SK-N-SH treated with all-trans-retinoic acid at 6 μM for 48 hours (cell line): ENCODE data around the gene ANKRD11.

Experiments
- ARNTL ChIP-seq: fragments of 450-650 bp; formaldehyde crosslinking; IDR thresholded peaks from 2 replicates; pipeline ENCODE4 v1.5.0; 2020; ENCODE audit warnings: low read depth, mild to moderate bottlenecking, moderate library complexity, borderline replicate concordance
- ESRRG ChIP-seq: fragments of 250-450 bp; sonication (Bioruptor Pico); IDR thresholded peaks from 2 replicates; pipeline ENCODE4 v1.6.1; 2021; ENCODE audit warnings: mild to moderate bottlenecking
- TOX ChIP-seq: fragments of 250-450 bp; sonication (Bioruptor Pico); IDR thresholded peaks from 2 replicates; pipeline ENCODE4 v1.8.0; 2021; ENCODE audit warnings: mild to moderate bottlenecking, moderate library complexity, borderline replicate concordance
- ZC3H10 ChIP-seq: fragments of 250-450 bp; sonication (Bioruptor Pico); IDR thresholded peaks from 2 replicates; pipeline ENCODE4 v1.5.1; 2021; ENCODE audit warnings: mild to moderate bottlenecking, moderate library complexity
- ZFP30 ChIP-seq: fragments of 450-650 bp; formaldehyde crosslinking; IDR thresholded peaks from 2 replicates; pipeline ENCODE4 v1.5.0; 2022; ENCODE audit warnings: mild to moderate bottlenecking, moderate library complexity
- TF ChIP-seq, protein P1 (sequence below): fragments of 250-450 bp; sonication (Bioruptor Pico); IDR thresholded peaks from 2 replicates; pipeline ENCODE4 v1.5.0; 2020; ENCODE audit warnings: mild to moderate bottlenecking, moderate library complexity
- TF ChIP-seq, protein P2 (sequence below): fragments of 250-450 bp; sonication (Bioruptor Pico); IDR thresholded peaks from 2 replicates; pipeline ENCODE4 v1.8.0; 2020; ENCODE audit warnings: mild to moderate bottlenecking, moderate library complexity, borderline replicate concordance
- TF ChIP-seq, protein P3 (sequence below): fragments of 250-450 bp; sonication (Bioruptor Pico); IDR thresholded peaks from 2 replicates; pipeline ENCODE4 v1.5.1; 2021; ENCODE audit warnings: mild to moderate bottlenecking, moderate library complexity

DNA sequence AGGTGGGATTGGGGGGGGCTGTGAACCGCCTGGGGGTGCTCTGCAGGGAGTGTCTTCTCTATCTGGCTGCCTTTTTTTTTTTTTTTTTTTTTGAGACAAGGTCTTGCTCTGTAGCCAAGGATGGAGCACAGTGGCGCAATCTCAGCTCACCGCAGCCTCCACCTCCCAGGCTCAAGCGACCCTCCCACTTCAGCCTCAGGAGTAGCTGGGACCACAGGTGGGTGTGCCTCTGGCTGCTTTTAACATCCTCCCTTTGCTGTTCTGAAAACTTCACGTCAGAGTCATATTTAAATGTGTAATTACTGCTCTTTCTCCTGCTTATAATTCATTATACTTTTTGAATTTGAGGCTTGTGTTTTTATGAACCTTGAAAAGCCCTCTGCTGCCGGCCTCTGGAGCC, 194.4 kb downstream of the ANKRD11 start:
- TF ChIP-seq ARNTL (CRISPR knock-in tag), result no peak
- TF ChIP-seq, protein P1, sequence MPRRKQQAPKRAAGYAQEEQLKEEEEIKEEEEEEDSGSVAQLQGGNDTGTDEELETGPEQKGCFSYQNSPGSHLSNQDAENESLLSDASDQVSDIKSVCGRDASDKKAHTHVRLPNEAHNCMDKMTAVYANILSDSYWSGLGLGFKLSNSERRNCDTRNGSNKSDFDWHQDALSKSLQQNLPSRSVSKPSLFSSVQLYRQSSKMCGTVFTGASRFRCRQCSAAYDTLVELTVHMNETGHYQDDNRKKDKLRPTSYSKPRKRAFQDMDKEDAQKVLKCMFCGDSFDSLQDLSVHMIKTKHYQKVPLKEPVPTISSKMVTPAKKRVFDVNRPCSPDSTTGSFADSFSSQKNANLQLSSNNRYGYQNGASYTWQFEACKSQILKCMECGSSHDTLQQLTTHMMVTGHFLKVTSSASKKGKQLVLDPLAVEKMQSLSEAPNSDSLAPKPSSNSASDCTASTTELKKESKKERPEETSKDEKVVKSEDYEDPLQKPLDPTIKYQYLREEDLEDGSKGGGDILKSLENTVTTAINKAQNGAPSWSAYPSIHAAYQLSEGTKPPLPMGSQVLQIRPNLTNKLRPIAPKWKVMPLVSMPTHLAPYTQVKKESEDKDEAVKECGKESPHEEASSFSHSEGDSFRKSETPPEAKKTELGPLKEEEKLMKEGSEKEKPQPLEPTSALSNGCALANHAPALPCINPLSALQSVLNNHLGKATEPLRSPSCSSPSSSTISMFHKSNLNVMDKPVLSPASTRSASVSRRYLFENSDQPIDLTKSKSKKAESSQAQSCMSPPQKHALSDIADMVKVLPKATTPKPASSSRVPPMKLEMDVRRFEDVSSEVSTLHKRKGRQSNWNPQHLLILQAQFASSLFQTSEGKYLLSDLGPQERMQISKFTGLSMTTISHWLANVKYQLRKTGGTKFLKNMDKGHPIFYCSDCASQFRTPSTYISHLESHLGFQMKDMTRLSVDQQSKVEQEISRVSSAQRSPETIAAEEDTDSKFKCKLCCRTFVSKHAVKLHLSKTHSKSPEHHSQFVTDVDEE (CRISPR knock-in tag), result no peak
- no peak for TF ChIP-seq TOX (CRISPR knock-in tag)
- TF ChIP-seq, protein P2, sequence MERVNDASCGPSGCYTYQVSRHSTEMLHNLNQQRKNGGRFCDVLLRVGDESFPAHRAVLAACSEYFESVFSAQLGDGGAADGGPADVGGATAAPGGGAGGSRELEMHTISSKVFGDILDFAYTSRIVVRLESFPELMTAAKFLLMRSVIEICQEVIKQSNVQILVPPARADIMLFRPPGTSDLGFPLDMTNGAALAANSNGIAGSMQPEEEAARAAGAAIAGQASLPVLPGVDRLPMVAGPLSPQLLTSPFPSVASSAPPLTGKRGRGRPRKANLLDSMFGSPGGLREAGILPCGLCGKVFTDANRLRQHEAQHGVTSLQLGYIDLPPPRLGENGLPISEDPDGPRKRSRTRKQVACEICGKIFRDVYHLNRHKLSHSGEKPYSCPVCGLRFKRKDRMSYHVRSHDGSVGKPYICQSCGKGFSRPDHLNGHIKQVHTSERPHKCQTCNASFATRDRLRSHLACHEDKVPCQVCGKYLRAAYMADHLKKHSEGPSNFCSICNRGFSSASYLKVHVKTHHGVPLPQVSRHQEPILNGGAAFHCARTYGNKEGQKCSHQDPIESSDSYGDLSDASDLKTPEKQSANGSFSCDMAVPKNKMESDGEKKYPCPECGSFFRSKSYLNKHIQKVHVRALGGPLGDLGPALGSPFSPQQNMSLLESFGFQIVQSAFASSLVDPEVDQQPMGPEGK (CRISPR knock-in tag), result no peak
- TF ChIP-seq ESRRG (CRISPR knock-in tag), result no peak
- TF ChIP-seq, protein P3, sequence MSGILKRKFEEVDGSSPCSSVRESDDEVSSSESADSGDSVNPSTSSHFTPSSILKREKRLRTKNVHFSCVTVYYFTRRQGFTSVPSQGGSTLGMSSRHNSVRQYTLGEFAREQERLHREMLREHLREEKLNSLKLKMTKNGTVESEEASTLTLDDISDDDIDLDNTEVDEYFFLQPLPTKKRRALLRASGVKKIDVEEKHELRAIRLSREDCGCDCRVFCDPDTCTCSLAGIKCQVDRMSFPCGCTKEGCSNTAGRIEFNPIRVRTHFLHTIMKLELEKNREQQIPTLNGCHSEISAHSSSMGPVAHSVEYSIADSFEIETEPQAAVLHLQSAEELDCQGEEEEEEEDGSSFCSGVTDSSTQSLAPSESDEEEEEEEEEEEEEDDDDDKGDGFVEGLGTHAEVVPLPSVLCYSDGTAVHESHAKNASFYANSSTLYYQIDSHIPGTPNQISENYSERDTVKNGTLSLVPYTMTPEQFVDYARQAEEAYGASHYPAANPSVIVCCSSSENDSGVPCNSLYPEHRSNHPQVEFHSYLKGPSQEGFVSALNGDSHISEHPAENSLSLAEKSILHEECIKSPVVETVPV (CRISPR knock-in tag), result no peak
- TF ChIP-seq ZFP30, result no peak
- no peak for TF ChIP-seq ZC3H10 (CRISPR knock-in tag)
